Measurements from ENCODE around the gene ZNRF4. TPM values are rescaled to one million over a fixed set of nuclear protein-coding genes. Genes with fewer than 3 reads are reported as not detected.
"Not testable (repeated sequence)": the region's sequence is repeated elsewhere in the genome, so short reads cannot be mapped to it uniquely, and the experiment has no call there.

ZNRF4 gene
- not detected for total RNA-seq

GRCh38 chr19:5455367-5456129 is at the start of gene ZNRF4:
Gene ZNRF4, plus strand, starts transcription at chr19:5455417. Its CDS starts 75 bp downstream, at chr19:5455492.
- Mint-ChIP-seq H3K9me3 (no peaks in the 10 kb centered on the region), H3K27ac (no peak within 1 kb of the TSS), H3K4me1 (no peaks in the 10 kb centered on the region), H3K36me3 (no peaks in the 10 kb centered on the region), H3K4me3 (no peak within 1 kb of the TSS), H3K27me3 (no peaks in the 10 kb centered on the region)
- DNase-seq (no peak), ATAC-seq (ENCODE audit: low read depth) (no peak)
- POLR2A ChIA-PET: no interaction called here

- H3K27me3 Mint-ChIP-seq; POLR2A ChIA-PET; H3K4me1 Mint-ChIP-seq; H3K36me3 Mint-ChIP-seq; DNase-seq; H3K9me3 Mint-ChIP-seq; H3K27ac Mint-ChIP-seq; H3K4me3 Mint-ChIP-seq; ATAC-seq (ENCODE audit: low read depth): not testable (repeated sequence)
These were observed 49.0 kb upstream of the ZNRF4 start for GRCh38 chr19:5406198-5406597.

DNA sequence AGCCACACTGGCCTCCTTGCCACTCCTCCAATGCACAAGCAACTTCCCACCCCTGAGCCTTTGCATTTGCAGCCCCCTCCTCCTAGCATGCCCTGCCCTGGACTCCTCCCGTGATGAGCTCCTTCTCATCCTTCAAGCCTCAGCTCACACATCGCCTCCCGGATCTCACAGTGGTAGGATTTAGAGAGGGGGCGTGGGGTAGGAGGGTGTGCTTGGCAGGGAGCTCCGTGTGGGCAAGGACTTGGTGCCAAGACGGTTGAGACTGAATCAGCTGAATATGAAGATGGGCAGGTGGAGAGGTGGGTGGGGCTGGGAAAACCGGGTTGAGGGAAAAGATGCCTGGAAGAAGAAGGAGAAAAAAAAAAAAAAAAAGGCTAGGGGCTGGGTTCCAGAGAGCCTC is 48.4 kb upstream of the ZNRF4 start:
- H3K4me1 Mint-ChIP-seq: peaks cover 1% of the 10 kb centered on the region
- H3K36me3 Mint-ChIP-seq: no peaks in the 10 kb centered on the region
- H3K9me3 Mint-ChIP-seq: peaks cover 8% of the 10 kb centered on the region
- H3K4me3 Mint-ChIP-seq: no peak overlapping the region
- H3K27ac Mint-ChIP-seq: no peak overlapping the region
- DNase-seq (no peak), ATAC-seq (ENCODE audit: low read depth) (no peak)
- POLR2A ChIA-PET: no interaction called here
- no peaks in the 10 kb centered on the region for H3K27me3 Mint-ChIP-seq

DNA sequence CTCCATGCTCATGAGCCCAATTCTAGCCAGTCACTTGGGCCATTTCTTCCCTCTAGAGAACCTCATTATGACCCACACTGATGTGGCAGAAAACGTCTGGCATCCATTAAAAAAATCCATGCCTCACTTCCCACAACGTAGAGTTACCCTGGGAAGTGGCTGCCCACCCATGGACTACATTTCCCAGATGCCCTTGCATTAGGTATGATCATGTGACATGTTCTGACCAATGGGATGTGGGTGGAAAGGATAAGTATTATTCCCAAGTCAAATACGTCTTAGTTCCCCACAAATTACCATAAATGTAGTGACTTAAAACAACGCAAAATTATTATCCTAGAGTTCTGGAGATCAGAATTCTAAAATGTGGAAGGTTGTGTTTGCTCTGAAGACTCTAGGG is 47.9 kb upstream of the ZNRF4 start:
- POLR2A ChIA-PET: no interaction called here
- H3K36me3 Mint-ChIP-seq: no peaks in the 10 kb centered on the region
- no peak overlapping the region for H3K4me3 Mint-ChIP-seq
- peaks cover 8% of the 10 kb centered on the region for H3K9me3 Mint-ChIP-seq
- H3K27ac Mint-ChIP-seq: no peak overlapping the region
- H3K27me3 Mint-ChIP-seq: no peaks in the 10 kb centered on the region
- H3K4me1 Mint-ChIP-seq: peaks cover 1% of the 10 kb centered on the region
- DNase-seq (no peak), ATAC-seq (ENCODE audit: low read depth) (no peak)

- DNase-seq (no peak), ATAC-seq (ENCODE audit: low read depth) (no peak)
- POLR2A ChIA-PET: no interaction called here
- Mint-ChIP-seq H3K4me3 (no peak overlapping the region), H3K27me3 (peaks cover 5% of the 10 kb centered on the region), H3K36me3 (no peaks in the 10 kb centered on the region), H3K27ac (no peak overlapping the region), H3K9me3 (no peaks in the 10 kb centered on the region), H3K4me1 (no peaks in the 10 kb centered on the region)
These were observed 37.5 kb upstream of the ZNRF4 start for GRCh38 chr19:5417495-5418436.

DNA sequence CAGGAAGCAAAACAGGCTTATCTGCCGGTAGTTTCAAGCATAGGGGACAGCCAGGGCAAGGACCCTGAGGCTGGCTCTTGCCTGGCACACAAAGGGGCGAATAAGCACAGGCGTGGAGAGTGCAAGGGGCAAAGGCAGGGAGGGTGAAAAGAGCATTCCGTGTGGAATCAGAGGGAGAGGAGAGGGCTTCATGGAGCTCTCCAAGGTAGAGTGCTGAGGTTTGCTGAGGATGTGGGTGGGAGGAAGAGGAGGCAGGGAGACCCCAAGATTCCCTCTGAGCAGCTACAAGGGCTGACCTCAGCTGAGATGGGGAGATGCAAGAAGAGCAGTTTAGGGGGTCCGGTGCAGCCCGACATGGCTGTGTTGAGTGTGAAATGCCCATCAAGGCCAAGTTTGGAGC is 36.5 kb upstream of the ZNRF4 start:
- Mint-ChIP-seq H3K27ac (no peak overlapping the region), H3K9me3 (no peaks in the 10 kb centered on the region), H3K4me3 (no peak overlapping the region), H3K27me3 (peaks cover 5% of the 10 kb centered on the region), H3K4me1 (no peaks in the 10 kb centered on the region), H3K36me3 (no peaks in the 10 kb centered on the region)
- no peak for ATAC-seq (ENCODE audit: low read depth)
- POLR2A ChIA-PET: no interaction called here
- no peak for DNase-seq

DNA sequence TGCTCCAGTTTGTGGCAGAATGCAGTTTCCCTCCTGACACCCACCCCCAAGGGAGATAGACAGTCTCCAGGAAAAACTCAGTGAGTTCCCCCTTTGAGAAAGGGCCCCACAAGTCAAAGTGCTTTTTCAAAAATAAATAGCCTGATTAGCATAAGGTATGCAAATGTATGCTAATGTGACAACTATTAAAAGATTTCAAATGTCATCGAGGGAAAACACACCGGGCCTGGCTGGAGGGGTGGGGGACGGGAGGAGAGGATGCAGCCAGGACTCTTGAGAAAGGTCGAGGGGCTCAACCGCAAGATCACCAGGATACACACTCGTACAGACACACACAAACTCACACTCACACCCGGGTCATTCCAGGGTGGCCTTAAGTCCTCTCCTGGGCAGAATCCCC is 34.3 kb upstream of the ZNRF4 start:
- POLR2A ChIA-PET: no interaction called here
- H3K4me3 Mint-ChIP-seq: no peak overlapping the region
- no peaks in the 10 kb centered on the region for H3K9me3 Mint-ChIP-seq
- no peaks in the 10 kb centered on the region for H3K36me3 Mint-ChIP-seq
- H3K4me1 Mint-ChIP-seq: no peaks in the 10 kb centered on the region
- no peak for ATAC-seq (ENCODE audit: low read depth)
- DNase-seq: no peak
- peaks cover 2% of the 10 kb centered on the region for H3K27me3 Mint-ChIP-seq
- H3K27ac Mint-ChIP-seq: no peak overlapping the region

GRCh38 chr19:5423567-5424125 is 31.6 kb upstream of the ZNRF4 start:
- no peak overlapping the region for H3K27ac Mint-ChIP-seq
- DNase-seq: no peak
- ATAC-seq (ENCODE audit: low read depth): no peak

DNA sequence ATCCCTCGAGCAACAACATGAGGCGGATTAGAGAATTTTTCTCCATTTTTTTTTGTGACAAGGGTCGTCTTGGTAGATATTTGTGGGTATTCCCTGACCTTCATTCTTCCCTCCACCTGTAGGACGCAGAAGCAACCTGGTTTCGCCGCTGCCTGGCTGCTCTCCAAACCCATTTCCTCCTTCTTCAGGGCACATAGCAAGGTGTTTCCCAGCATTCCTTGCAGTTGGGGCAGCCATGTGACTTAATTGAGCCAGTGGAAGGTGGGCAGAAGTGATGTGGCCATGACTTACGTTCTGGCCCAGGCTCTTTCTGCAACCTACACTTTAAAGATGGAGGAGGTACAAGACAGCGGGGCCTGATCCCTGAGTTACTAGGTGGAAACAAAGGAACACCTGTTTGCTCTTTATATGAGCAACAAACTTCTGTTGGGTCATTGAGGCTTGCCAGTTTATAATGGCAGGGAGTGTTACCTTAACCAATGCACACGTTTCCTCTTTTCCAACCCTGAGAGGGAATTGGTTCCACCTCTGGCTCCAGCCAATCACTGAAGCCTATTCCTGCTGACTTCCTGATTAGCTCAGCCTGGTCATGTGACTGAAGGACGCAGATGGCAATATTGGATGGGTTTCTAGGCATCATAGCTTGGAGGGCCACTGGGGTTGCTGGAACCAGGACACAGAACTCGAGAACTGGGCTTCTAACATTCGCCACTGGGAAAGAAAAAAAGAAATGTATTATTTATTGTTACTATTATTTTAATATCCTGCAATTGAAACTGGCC is 30.8 kb upstream of the ZNRF4 start:
- DNase-seq: no peak
- Mint-ChIP-seq H3K36me3 (no peaks in the 10 kb centered on the region), H3K4me1 (no peaks in the 10 kb centered on the region), H3K27me3 (no peaks in the 10 kb centered on the region), H3K9me3 (no peaks in the 10 kb centered on the region), H3K27ac (no peak overlapping the region), H3K4me3 (no peak overlapping the region)
- no peak for ATAC-seq (ENCODE audit: low read depth)
- POLR2A ChIA-PET: no interaction called here

More at GRCh38 chr19:5423567-5424125, 31.6 kb upstream of the ZNRF4 start:
- peaks cover 2% of the 10 kb centered on the region for H3K27me3 Mint-ChIP-seq
- H3K36me3 Mint-ChIP-seq: no peaks in the 10 kb centered on the region
- no peak overlapping the region for H3K4me3 Mint-ChIP-seq
- POLR2A ChIA-PET: no interaction called here
- no peaks in the 10 kb centered on the region for H3K4me1 Mint-ChIP-seq
- no peaks in the 10 kb centered on the region for H3K9me3 Mint-ChIP-seq

- POLR2A ChIA-PET: no interaction called here
- Mint-ChIP-seq H3K27me3 (no peaks in the 10 kb centered on the region), H3K27ac (no peak overlapping the region), H3K4me1 (no peaks in the 10 kb centered on the region), H3K9me3 (no peaks in the 10 kb centered on the region), H3K36me3 (no peaks in the 10 kb centered on the region), H3K4me3 (no peak overlapping the region)
- ATAC-seq (ENCODE audit: low read depth) (no peak), DNase-seq (no peak)
These were observed 30.0 kb upstream of the ZNRF4 start for GRCh38 chr19:5425260-5425659.

GRCh38 chr19:5430237-5430636 is 25.0 kb upstream of the ZNRF4 start:
- Mint-ChIP-seq H3K36me3 (no peaks in the 10 kb centered on the region), H3K4me3 (no peak overlapping the region), H3K27me3 (peaks cover 4% of the 10 kb centered on the region), H3K9me3 (peaks cover 1% of the 10 kb centered on the region), H3K4me1 (no peaks in the 10 kb centered on the region), H3K27ac (no peak overlapping the region)
- ATAC-seq (ENCODE audit: low read depth) (no peak), DNase-seq (no peak)
- POLR2A ChIA-PET: no interaction called here

- ATAC-seq (ENCODE audit: low read depth): no peak
- no peaks in the 10 kb centered on the region for H3K4me1 Mint-ChIP-seq
- POLR2A ChIA-PET: interaction anchor here (0.7 kb wide), 1 partner anchor 161 kb away, joined by 6 read pairs; no protein-coding TSS in a partner anchor
- no peak for DNase-seq
- H3K4me3 Mint-ChIP-seq: no peak overlapping the region
- no peaks in the 10 kb centered on the region for H3K36me3 Mint-ChIP-seq
- no peak overlapping the region for H3K27ac Mint-ChIP-seq
- H3K27me3 Mint-ChIP-seq: peaks cover 9% of the 10 kb centered on the region
- H3K9me3 Mint-ChIP-seq: peaks cover 1% of the 10 kb centered on the region
These were observed 22.5 kb upstream of the ZNRF4 start for GRCh38 chr19:5432687-5433086.

- H3K27me3 Mint-ChIP-seq: peaks cover 17% of the 10 kb centered on the region
- no peaks in the 10 kb centered on the region for H3K4me1 Mint-ChIP-seq
- H3K27ac Mint-ChIP-seq: no peak overlapping the region
- H3K36me3 Mint-ChIP-seq: no peaks in the 10 kb centered on the region
- POLR2A ChIA-PET: no interaction called here
- H3K4me3 Mint-ChIP-seq: no peak overlapping the region
- DNase-seq (no peak), ATAC-seq (ENCODE audit: low read depth) (no peak)
- peaks cover 1% of the 10 kb centered on the region for H3K9me3 Mint-ChIP-seq
These were observed 20.8 kb upstream of the ZNRF4 start for GRCh38 chr19:5434351-5434917.

Measured in activated naive CD8-positive, alpha-beta T cell treated with anti-CD3 and anti-CD28 coated beads, Interleukin-2, amount 10 ng/mL, durations not matched to agents 7 days and 5 days (primary cell).